ENCODE data around the gene EMC9.

The EMC9 gene

DNA sequence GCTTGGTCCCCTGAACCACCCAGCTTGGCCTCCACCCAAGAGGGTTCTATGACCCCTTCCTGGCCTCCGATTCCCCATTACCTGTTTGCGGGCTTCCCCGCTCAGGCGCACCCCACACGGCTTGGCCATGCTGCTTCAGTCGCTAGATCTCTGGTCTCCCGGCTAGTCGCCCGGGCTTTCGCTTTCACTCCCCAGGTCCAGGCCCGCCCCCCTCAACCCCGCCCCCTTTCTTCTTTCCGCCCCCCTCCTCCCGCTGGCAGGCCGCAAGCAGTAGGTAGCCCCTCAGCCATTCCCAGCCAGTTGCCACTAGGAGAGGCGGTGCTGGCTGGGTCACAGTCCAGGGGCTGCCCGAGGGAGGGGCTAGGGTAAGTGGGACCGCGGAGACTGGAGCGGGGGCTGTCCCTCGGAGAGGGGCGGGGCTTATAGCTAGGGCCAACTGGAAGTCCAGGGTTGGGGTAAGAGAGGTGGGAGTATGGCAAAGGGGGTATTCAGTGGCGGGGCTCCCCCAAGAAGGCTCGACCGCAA lies 5.1 kb upstream of the EMC9 start, which contains the start of gene PSME2:
PSME2 (minus strand) TSS at position 158 of the 525 bp plus-strand sequence; CDS start at position 129, 29 bp downstream.
- no peak for TF ChIP-seq TAF1 (IDR thresholded peaks at IDR 0.05; ENCODE audit: borderline replicate concordance, insufficient read depth, low read length)
- no peak for TF ChIP-seq FOXP2 (optimal IDR thresholded peaks at IDR 0.05; ENCODE audit: borderline replicate concordance, extremely low read depth, extremely low read length, insufficient read depth)
- TF ChIP-seq POLR2AphosphoS5 (IDR thresholded peaks at IDR 0.05; ENCODE audit: low read depth, low read length), result no peak; the same call in 1 of the 2 replicates
- TF ChIP-seq, protein P1, sequence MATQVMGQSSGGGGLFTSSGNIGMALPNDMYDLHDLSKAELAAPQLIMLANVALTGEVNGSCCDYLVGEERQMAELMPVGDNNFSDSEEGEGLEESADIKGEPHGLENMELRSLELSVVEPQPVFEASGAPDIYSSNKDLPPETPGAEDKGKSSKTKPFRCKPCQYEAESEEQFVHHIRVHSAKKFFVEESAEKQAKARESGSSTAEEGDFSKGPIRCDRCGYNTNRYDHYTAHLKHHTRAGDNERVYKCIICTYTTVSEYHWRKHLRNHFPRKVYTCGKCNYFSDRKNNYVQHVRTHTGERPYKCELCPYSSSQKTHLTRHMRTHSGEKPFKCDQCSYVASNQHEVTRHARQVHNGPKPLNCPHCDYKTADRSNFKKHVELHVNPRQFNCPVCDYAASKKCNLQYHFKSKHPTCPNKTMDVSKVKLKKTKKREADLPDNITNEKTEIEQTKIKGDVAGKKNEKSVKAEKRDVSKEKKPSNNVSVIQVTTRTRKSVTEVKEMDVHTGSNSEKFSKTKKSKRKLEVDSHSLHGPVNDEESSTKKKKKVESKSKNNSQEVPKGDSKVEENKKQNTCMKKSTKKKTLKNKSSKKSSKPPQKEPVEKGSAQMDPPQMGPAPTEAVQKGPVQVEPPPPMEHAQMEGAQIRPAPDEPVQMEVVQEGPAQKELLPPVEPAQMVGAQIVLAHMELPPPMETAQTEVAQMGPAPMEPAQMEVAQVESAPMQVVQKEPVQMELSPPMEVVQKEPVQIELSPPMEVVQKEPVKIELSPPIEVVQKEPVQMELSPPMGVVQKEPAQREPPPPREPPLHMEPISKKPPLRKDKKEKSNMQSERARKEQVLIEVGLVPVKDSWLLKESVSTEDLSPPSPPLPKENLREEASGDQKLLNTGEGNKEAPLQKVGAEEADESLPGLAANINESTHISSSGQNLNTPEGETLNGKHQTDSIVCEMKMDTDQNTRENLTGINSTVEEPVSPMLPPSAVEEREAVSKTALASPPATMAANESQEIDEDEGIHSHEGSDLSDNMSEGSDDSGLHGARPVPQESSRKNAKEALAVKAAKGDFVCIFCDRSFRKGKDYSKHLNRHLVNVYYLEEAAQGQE (IDR thresholded peaks at IDR 0.05; ENCODE audit: insufficient read depth in 1 of 2, low read depth in 2 of 2, low read length in 2 of 2), result no peak
- TF ChIP-seq SIN3A (IDR thresholded peaks at IDR 0.05; ENCODE audit: borderline replicate concordance, insufficient read depth, low read length), result no peak

DNA sequence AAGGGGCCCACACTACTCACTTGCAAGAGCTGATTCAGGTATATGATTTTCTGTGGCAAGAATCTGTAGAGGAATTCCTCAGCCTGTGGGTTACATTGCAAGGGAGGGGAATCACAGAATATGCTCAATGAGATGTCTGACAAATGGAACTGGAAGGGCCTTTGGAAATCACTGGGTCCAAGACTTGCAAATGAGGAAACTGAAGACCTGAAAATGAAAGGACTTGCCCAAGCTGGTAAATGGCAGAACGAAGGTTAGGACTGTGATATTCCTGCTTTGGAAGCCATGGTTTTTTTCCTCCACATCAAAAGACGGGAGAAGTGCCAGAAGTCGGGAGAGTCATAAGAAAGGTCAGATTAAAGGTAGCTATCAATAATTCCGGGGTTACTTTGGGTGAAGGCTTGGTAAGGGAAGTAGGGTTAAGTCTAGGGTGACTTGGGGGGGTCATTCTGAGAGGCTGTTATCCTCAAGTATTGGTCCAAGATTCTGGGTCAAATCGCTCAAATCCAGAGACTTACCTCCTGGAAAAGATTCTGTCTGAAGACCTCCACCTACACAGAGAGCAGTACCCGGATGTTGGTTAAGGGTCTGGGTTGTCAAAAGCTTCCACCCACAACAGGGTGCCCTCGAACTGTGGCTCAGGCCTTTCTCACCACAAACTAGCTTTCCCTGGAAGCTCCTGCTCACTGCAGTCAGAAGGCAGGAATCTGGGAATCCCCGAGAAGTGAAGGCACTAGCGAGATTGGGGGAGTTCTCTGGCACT lies 4.5 kb upstream of the EMC9 start:
- TF ChIP-seq SIN3A (IDR thresholded peaks at IDR 0.05; ENCODE audit: borderline replicate concordance, insufficient read depth, low read length) (no peak), TAF1 (IDR thresholded peaks at IDR 0.05; ENCODE audit: borderline replicate concordance, insufficient read depth, low read length) (no peak), FOXP2 (optimal IDR thresholded peaks at IDR 0.05; ENCODE audit: borderline replicate concordance, extremely low read depth, extremely low read length, insufficient read depth) (no peak), POLR2AphosphoS5 (IDR thresholded peaks at IDR 0.05; ENCODE audit: low read depth, low read length) (no peak)
- TF ChIP-seq, protein P1 (IDR thresholded peaks at IDR 0.05; ENCODE audit: insufficient read depth in 1 of 2, low read depth in 2 of 2, low read length in 2 of 2), result no peak

DNA sequence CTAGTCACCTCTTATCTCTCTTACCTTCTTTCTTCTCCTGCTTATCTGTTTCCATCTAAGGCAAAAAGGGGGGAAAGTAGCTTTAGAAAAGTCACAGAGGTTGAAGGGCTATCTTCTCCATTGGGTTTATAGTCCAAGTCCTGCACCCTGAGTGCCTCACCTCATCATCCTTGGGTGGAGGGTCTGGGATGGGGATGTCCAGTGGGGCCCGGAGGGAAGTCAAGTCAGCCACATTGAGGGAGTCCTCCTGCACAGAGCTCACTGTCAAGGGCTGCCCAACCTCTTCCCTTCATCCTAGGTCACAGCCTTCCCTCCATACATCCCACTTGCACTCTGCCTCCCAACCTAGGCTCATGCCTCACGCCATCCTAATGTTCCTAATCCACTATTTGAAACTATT lies 3.8 kb upstream of the EMC9 start:
- TF ChIP-seq FOXP2 (optimal IDR thresholded peaks at IDR 0.05; ENCODE audit: borderline replicate concordance, extremely low read depth, extremely low read length, insufficient read depth) (no peak), TAF1 (IDR thresholded peaks at IDR 0.05; ENCODE audit: borderline replicate concordance, insufficient read depth, low read length) (no peak), SIN3A (IDR thresholded peaks at IDR 0.05; ENCODE audit: borderline replicate concordance, insufficient read depth, low read length) (no peak), POLR2AphosphoS5 (IDR thresholded peaks at IDR 0.05; ENCODE audit: low read depth, low read length) (no peak)
- TF ChIP-seq, protein P1 (IDR thresholded peaks at IDR 0.05; ENCODE audit: insufficient read depth in 1 of 2, low read depth in 2 of 2, low read length in 2 of 2), result no peak

DNA sequence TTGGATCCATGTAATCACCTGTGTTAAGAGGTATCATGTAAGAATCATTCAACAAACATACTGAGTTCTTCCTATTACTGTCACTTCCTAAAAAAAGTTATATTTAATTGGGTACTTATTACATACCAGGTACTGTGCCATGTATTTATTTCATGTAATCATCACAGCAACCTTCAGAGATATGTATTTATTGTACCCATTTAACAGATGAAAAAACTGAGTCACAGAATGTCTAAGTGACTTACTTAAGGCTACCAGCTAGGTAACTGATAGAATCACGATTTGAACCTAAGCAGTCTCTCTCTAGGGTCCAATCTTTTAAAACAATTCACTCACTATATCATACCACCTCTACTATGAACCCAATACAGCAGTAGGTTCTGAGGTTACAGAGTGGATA lies 3.1 kb upstream of the EMC9 start:
- TF ChIP-seq, protein P1 (IDR thresholded peaks at IDR 0.05; ENCODE audit: insufficient read depth in 1 of 2, low read depth in 2 of 2, low read length in 2 of 2), result no peak
- no peak for TF ChIP-seq SIN3A (IDR thresholded peaks at IDR 0.05; ENCODE audit: borderline replicate concordance, insufficient read depth, low read length)
- TF ChIP-seq POLR2AphosphoS5 (IDR thresholded peaks at IDR 0.05; ENCODE audit: low read depth, low read length), result no peak
- TF ChIP-seq TAF1 (IDR thresholded peaks at IDR 0.05; ENCODE audit: borderline replicate concordance, insufficient read depth, low read length), result no peak
- TF ChIP-seq FOXP2 (optimal IDR thresholded peaks at IDR 0.05; ENCODE audit: borderline replicate concordance, extremely low read depth, extremely low read length, insufficient read depth), result no peak

Data from PFSK-1 (cell line).